ENCODE measurements around the gene CD200. TPM values are rescaled to one million over a fixed set of nuclear protein-coding genes. Genes with fewer than 3 reads are reported as not detected.
"Not testable (repeated sequence)": the region's sequence is repeated elsewhere in the genome, so short reads cannot be mapped to it uniquely, and the experiment has no call there.

The CD200 gene
- total RNA-seq, 1 donor from 2014 or later = 0.13 TPM

DNA sequence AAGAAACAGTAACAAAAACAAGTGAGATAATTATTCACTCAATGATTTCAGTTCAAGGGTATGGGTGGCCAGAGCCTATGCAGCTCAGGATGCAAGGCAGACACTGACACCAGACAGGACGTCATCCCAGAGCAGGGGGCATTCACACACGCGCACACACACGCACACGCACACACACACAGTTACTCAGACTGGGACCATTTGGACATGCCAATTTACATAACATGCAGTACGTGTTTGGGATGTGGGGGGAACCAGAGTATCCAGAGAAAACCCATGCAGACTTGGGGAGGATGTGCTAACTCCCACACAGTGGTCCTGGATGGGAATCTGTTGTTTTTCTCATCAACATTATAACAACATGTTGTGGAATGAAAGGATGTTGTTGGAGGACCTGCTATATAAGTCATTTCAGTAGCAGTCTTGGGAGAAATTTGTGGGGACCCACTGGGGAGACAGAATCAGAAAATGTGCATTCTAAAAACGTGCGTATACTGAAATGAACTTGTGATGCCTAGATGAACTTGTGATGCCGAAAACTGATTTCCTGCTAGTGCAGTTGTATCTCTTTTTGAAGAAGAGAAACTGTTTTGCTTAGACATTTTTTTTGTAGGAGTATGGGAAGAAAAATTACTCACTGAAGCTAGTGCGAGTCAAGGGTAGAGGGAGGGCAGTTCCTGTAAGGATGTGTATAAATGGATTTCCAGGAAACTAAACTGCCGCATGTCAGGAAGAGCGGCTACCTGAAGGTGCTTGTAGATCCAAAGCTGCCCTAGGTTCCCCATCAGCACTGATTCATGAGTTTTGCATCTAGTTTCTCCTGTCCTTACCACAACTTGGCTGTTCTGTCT is 25.2 kb downstream of the CD200 start:
- no peak for DNase-seq (ENCODE audit: low read depth)

DNA sequence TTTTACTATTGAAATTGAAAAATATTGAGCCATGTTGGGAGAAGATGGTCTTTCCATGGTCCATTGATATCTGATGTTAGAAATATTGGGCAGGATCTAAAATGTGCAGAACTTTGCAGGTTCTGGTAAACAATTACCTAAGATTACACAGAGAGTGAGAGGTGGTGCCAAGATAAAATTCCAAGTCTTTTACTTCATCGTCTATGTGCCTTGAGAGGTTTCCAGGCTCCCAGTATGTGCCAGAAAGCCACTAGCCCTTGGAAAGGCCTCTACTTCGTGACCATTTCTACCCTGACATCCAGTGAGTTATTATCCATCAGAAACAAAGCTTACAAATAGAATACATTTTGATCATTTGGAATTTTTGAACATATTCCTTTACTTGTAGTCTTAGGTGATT is 27.6 kb downstream of the CD200 start:
- DNase-seq (ENCODE audit: low read depth) = no peak

DNA sequence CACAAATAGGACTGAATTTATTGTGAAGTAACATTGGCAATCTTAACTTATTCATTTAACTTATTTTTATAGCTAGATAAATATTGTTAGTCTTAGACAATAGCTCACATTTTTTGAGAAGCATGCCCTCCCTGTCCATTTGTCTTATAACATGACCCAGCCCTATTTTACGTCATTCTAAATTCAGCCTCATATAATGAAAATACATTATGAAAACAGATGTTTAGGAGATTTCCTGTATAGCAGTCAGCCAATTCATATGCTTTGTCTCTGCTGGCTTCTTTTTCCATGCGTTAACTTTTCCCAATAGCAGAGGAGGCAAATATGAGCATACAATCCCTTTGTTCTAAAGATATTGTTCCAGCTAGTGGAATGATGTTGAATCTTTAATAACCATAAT is 29.3 kb downstream of the CD200 start:
- DNase-seq (ENCODE audit: low read depth) = no peak

DNA sequence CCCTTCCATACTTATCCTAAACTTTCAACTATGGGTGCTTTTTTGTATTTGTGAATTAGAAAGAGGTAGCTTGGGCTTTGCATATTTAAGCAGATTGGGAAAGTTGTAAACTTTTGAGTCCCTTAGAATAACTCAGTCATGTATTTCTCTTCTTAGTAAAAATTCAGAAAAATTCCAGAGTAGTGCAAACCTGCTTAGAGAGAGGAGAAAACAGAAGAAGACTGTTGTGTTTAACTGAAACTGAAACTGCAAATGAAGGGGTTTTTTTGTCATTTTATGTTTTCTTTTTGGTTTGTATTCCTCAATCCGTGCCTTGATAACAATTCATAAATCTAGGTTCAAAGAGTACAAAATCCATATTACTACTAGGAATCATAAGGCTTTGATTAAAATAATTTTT is 31.3 kb downstream of the CD200 start:
- DNase-seq (ENCODE audit: low read depth) = no peak

DNA sequence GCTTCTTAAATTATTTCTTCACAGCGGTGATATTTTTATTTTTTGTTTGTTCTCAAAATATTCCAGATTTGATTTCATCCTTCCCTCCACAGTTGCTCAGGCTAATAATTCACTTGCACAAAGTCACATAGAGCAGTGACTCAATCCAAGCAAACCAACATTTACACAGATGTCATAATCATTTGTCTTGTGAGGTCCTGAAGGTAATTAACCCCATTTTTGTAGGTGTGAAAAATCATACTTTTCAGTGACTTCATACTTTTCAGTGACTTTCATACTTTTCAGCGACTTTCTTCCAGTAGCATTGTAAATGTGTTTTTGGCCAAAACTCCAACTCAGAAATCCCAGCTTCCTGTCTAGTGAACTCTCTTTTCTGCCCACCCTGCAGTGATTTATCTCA is 32.1 kb downstream of the CD200 start:
- no peak for DNase-seq (ENCODE audit: low read depth)

DNA sequence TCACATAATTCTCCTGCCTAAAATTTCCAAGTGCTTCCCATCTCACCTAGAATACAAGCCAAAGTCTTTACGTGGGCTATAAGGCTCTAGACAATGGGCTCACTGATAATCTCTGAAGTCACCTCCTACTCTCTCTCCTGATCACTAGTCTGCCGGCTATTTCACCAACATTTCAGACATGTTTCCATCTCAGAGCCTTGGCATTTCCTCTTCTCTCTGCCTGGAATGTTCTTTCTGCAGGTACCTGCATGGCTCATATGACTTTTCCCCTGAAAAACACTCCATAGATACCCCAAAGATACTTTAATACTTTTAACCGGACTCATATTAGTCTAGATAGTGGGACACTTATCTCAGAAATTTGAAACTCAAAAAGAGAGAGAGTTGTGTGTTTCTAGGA is 32.7 kb downstream of the CD200 start:
- no peak for DNase-seq (ENCODE audit: low read depth)

DNA sequence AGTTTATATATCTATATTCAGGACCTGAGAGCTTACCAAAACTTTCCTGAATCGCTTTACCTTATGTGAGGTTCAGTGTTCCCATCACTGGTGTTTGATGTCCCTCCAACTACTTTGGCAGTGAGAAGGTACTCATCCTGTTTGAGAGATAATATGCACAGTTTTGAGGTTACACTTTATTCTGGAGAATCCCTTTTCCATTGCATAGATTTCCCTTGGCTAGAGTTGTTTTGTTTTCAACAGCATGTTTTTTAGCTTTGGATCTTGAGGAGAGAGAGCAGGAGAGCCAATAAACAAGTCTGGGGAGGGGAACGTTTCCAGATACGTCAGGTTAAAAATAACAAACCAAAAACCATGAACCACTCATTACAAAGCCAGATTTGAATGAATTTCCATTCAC is 33.6 kb downstream of the CD200 start:
- DNase-seq (ENCODE audit: low read depth) = no peak

DNA sequence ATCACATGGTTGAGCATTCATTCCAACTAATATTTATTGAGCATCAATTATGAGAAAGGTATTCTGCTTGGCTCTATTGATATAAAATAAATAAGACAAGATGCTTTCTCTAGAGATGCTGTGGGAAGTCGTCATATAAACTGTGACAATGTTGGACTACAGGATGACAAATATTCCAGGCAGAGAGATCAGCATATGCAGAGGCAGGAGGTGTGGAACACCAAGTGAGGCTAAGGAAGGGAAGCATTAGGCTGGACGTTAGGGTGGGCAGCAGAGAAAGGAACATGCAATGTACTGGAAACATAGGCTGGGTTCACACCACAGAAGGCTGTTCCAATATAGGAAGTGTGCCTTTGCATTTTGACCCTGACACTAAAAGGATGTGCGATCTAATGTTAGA is 38.6 kb downstream of the CD200 start:
- no peak for DNase-seq (ENCODE audit: low read depth)

DNA sequence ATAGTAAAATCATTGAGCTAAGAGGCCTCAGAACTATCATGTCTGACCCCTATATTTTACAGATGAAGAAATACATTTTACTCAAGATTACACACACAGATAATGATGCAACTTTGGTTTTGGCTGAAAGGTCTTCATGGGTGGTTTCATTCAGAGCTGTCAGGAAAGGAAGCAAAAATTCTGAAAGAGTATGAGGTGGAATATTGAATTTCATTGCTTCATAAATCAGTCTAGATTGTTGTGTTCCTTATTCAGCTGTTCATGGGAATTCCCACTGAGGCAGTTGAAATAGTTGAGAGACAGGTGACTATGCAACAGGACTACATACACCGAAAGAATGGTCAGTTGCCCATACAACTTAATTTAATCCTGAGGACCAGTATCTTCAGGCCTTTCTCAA is 39.4 kb downstream of the CD200 start:
- DNase-seq (ENCODE audit: low read depth) = peak; percentile 60

DNA sequence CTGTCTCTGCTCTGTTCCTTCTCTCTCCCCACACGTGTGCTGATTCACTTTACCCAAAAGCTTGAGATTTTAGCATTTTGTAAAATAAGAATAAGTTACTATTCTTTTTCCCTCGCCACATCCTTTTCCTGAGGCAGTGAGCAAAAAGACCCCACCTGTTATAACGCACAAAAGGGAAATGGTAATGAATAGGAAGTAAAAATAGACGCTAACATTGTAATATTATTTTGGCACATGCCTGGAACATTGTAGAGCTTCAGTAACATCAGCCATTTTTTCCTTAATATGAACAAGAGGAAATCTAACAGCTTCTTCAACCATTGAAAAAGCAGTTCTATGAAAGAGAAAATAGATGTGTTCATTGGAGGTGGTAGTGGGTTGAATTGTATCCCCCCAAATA is 40.5 kb downstream of the CD200 start:
- no peak for DNase-seq (ENCODE audit: low read depth)

DNA sequence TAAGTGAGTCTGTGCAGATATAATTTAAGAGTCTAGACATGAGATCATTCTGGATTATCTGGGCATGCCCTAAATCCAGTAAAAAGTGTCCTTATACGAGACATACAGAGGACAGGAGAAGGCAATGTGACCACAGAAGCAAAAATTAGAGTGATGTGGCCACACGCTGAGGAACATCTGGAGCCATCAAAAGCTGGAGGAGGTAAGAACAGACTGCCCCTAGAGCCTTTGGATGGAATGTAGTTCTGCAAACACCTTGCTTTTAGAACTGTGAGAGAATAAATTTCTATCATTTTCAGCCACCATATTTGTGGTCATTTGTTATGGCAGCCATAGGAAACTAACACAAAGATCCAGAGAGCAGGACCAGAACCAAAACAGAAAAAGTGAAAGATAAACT is 41.0 kb downstream of the CD200 start:
- DNase-seq (ENCODE audit: low read depth) = no peak

DNA sequence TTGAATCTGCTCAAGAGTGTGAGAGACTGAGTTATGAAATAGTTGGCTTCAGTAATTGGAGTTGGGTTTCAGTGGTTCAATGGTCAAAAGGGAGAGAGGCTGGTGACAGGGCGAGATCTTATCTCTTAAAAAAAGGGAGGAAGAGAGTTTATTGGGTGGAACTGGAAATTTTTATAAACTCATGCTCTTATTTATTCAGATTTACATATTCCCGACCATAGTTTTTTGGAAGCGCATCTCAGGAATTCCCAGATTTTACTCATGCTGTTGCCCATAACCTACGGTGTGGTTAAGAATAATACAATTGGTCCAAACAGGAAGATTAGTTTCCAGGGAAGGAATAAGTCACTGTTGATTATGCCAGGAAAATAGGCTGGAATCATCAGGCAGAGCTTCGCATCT is 41.4 kb downstream of the CD200 start:
- DNase-seq (ENCODE audit: low read depth) = no peak

DNA sequence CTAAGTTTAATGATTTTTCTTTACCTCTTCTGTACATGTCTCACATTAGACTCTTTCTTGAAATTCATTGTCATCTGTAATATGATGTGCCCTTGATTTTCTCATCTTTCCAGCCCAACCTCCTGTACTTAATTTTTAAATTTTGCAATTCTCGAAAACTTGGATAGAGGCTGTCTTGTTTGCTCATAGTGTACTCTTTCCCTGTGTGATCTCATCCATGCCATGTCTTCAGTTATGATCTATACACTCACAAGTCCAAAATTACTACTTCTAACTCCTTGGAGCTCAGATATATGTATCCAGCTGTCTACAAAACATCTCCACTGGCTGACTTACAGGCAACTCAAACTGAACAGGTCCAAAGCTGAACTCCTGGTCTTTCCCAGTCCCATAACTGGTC is 42.2 kb downstream of the CD200 start:
- no peak for DNase-seq (ENCODE audit: low read depth)

DNA sequence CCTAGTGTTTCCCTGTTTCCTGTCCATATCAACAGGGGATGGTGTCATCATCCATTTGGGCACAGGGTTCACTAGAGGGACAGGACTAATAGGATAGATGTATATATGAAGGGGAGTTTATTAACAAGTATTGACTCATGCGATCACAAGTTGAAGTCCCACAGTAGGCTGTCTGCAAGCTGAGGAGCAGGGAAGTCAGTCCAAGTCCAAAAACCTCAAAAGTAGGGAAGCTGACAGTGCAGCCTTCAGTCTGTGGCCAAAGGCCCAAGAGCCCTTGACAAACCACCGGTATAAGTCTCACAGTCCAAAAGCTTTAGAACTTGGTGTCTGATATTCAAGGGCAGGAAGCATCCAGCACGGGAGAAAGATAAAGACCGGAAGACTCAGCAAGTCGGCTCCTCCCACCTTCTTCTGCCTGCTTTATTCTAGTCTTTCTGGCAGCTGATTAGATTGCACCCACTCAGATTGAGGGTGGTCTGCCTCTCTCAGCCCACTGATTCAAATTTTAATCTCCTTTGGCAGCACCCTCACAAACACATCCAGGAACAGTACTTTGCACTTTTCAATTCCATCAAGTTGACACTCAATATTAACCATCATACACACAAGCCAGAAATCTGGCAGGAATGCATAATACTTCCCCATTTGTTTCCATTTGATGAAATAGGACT is 43.4 kb downstream of the CD200 start:
- DNase-seq (ENCODE audit: low read depth) = no peak

DNA sequence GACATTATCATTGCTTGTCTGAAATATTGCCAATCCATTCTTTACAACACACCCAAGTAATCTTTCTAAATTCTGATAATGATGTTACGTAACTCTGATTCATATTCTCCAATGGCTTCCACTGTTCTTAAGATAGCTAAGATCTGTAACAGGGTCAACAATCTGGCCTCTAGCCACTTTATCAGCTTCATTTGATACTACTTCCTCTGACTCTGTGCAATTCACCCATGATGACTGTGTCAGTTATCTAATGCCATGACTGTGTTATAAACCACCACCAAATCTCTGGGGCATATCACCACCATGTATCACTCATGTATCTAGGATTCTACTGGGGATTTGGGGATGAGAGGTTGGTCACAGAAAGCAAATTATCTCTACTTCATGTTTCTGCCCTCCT is 44.0 kb downstream of the CD200 start:
- DNase-seq (ENCODE audit: low read depth) = peak; percentile 76

DNA sequence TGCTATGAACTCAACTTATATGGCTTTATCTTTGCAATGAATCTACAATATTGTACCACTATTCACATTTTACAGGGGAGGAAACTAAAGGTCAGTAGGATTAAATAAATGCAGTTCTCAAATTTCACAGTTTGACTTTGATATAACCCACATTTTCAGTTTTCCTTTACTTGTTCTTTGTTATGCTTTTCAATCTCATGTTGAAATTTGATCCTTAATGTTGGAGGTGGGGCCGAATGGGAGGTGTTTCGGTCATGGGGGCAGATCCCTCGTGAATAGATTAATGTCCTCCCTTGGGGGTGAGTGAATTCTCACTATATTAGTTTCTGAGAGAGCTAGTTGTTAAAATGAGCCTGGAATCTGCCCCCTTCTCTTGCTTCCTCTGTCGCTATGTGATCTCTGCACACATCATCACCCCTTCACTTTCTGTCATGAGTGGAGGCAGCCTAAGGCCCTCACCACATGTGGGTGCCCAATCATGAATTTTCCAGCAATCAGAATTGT is 44.7 kb downstream of the CD200 start:
- peak; percentile 23 for DNase-seq (ENCODE audit: low read depth)

DNA sequence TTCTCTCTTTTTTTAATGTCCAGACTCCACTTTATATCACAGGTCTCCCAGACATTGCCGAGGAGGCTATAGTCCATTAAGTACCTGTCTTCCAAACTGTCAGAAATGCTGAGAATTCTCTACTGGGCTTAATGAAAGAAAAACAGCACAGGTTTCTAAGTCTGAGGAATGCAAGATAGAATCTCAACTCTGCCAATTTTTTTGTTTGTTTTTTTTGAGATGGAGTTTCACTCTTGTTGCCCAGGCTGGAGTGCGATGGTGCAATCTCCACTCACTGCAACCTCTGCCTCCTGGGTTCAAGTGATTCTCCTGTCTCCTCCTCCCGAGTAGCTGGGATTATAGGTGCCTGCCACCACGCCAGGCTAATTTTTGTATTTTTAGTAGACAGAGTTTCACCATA is 45.4 kb downstream of the CD200 start:
- DNase-seq (ENCODE audit: low read depth) = not testable (repeated sequence)

DNA sequence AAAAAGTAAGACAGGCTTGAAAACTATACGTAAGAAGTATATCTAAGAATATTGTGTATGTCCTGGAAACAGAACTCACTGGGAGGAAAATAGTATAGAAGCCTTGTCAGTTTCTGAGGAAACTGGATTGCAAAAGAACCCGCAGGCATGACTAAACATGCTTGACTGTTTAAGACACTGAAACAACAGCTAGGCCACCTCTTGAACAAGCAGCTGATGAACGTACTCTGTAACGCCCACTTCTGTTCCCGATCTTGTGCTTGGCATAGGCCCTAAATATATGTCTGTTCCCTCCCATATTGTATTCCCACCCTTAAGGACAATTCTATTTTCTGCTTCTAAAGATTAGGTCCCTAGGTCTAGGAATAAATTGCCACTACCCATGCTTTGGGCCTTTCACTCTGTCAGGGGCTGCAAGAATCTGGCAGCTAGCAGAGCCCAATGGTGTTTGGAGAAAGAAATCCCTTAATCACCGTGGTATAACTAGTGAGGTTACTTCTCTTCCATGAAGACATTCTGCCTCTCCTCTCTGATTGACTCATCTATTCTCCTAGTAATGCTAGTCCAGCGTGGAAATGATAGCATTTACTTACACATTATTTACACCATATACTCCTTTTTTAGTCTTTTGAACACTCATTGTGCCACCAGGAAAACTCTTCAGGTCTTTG is 46.2 kb downstream of the CD200 start:
- peak; percentile 49 for DNase-seq (ENCODE audit: low read depth)

DNA sequence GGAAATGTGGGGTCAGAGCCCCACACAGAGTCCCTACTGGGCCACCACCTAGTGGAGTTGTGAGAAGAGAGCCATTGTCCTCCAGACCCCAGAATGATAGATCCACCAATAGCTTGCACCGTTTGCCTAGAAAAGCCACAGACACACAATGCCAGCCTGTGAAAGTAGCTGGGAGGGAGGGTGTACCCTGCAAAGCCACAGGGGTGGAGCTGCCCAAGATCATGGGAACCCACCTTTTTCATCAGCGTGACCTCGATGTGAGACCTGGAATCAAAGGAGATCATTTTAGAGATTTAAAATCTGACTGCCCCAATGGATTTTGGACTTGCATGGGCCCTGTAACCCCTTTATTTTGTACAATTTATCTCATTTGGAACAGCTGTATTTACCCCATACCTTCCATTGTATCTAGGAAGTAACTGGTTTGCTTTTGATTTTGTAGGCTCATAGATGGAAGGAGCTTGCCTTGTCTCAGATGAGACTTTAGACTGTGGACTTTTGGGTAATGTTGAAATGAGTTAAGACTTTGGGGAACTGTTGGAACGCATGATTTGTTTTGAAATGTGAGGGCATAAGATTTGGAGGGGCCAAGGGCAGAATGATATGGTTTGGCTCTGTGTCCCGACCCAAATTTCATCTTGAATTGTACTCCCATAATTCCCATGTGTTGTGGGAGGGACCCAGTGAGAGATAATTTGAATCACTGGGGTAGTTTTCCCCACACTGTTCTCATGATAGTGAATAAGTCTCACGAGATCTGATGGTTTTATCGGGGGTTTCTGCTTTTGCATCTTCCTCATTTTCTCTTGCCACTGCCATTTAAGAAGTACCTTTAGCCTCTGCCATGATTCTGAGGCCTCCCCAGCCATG is 49.0 kb downstream of the CD200 start:
- DNase-seq (ENCODE audit: low read depth) = no peak

DNA sequence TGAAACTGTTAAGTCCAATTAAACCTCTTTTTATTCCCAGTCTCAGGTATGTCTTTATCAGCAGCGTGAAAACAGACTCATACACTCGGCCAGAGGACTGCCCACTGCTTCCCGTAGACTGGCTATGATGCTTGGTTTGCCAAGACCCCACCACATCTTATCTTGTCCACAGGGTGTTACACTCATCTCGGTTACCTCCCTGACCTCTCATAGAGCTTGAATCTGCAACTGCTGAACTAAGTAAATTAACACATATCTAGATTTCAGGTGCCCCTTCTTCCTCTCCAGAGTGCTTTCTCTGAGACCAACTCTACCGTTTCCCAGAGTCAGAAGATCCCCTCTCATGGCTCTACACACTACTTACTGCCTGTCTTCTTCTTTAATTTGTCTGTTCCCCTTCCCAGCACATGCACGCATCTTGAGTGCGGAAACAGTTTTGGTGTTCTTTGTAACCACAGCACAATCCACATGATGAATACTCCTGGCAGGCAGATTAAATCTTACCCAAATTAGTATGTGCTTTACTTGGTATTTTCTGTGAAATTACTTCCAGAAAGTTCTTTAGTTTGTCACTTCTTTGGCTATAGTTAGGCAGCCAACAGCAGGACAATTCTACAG is 49.7 kb downstream of the CD200 start:
- no peak for DNase-seq (ENCODE audit: low read depth)

DNA sequence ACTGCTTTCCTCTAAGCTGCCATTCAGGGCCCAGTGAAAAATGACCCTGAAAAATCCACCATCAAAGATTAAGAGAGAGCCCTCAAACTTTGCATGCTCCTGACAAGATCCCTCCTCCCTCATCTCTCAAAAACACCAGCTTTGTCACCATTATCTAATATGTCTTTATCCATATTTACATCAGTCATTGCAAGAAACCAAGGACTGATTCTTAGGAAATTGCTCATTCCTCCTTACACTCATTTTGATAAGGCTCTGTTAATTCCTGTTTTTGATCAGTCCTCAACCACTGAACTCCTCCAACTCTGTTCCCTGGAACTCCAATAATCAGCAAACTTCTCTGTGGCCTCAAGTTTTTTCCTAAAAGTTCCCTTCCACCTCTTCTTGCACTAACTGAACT is 51.8 kb downstream of the CD200 start:
- no peak for DNase-seq (ENCODE audit: low read depth)

Measured in myocyte (in vitro differentiated cells).